Putamen (tissue), 1 donor: ENCODE measurements around the gene HNRNPA3.
"Not testable (repeated sequence)": the region's sequence is repeated elsewhere in the genome, so short reads cannot be mapped to it uniquely, and the experiment has no call there.

Experiments
- DNase-seq: peaks from one replicate; pipeline ENCODE4 v3.0.0-alpha.2; 2016; ENCODE audit warnings: low spot score

Gene HNRNPA3

GRCh38 chr2:177234267-177234666 is 21.7 kb downstream of the HNRNPA3 start:
- peak; percentile 66 for DNase-seq

DNA sequence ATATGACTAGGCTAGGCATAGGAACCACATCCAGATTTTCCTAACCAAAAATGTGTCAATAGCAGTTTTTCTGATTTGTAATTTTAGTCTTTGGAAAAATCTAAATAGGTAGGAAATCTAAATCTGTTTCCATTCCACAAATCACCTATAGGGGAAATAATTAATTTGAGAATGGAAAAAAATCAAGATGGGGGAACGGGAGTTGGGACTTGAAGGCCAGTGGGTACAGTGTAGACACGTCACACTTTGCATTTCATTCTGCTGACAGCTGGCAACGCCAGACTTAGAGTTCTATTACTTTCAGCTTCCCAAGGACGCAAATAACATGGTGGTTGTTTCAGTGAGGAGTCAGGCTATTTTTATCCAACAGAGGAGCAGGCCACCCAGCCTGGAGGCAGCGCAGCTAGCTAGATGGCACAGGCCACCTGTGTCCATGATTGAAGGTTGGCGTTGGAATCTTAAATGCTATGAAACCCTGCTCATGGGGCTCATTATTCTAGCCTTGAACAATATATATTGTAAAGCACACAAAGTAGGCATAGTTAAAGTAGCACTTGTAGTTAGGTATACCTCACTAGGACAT is 23.4 kb downstream of the HNRNPA3 start:
- DNase-seq: no peak

- DNase-seq: no peak
These were observed 25.3 kb downstream of the HNRNPA3 start for GRCh38 chr2:177237932-177238331.

- no peak for DNase-seq
These were observed 26.5 kb downstream of the HNRNPA3 start for GRCh38 chr2:177239053-177239452.

DNA sequence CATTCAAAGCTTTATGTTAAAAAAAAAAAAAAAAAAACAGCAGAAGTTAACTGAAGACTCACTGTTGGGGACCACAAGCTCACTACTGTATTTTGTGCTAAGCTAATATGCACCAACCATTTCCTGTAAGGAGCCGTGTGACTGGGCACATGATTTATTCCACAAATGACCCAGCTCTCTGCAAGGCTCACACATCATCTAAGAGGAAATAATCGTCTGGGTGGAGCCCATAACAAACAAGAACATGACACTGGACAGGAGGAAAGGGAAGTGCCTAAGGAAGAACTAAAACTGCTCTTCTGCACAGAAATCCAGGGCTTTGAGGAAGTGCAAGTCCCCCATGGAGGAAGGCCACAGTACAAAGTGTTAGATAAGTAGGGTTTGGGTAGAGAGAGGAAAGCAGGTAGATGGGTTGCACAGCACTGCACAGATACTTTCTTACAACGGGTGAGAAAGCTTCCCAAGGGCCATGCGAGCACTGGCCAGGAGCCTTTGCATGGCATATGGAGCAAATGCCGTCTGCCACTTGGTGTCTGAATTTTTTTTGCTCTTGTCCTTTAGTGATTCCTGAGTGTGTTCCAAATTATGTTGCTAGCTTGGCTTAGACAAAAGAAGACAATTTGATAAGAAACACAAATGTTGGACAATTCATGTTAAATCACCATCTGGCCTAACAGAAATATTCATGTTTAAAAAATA is 27.5 kb downstream of the HNRNPA3 start:
- DNase-seq: peak; percentile 85

GRCh38 chr2:177241711-177242120 is 29.1 kb downstream of the HNRNPA3 start:
- no peak for DNase-seq

GRCh38 chr2:177242121-177242987 is 29.8 kb downstream of the HNRNPA3 start:
- no peak for DNase-seq

DNA sequence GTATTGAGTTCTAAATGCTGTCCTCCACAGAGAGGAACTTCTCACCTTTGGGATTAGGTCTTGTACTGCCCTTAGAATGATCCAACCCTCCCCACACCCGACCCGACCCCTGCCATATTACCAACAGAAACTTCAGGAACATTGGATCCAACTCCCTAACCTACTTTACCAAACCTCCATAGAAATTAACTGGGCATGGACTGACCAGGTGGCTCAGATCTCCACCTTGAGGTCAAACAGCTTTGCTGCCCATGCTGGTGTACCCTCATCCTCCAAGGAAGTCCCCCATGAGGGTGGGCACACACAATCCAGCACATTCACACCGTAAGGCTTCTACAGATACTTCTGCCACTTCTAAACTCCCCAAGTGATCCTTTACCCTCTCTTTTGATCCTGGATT is 30.5 kb downstream of the HNRNPA3 start:
- no peak for DNase-seq

GRCh38 chr2:177243476-177243875 is 30.9 kb downstream of the HNRNPA3 start:
- DNase-seq: no peak

DNA sequence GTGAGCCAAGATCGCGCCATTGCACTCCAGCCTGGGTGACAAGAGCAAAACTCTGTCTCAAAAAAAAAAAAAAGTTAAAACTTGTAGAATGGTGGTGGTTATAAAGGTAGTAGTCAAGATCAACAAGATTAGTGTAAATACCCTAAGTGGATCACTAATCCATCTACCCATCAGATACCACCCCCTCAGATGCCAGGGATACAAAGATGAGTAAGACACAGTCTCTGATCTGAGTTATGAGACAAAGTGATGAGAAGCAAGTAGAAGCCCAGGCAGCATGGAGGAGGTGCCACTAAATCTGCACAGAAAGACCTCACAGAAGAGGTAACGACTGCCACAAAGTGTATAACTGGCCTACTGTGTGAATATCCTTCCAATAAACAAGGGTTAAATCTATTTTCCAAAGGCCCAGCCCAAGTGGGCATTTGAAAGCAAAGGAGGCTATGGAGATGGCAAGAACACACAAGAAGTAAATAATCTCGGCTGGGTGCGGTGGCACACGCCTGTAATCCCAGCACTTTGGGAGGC is 31.7 kb downstream of the HNRNPA3 start:
- DNase-seq: no peak

- no peak for DNase-seq
These were observed 32.4 kb downstream of the HNRNPA3 start for GRCh38 chr2:177245010-177245422.

- DNase-seq: no peak
These were observed 33.4 kb downstream of the HNRNPA3 start for GRCh38 chr2:177246000-177246399.

GRCh38 chr2:177246523-177247030 is 34.0 kb downstream of the HNRNPA3 start:
- not testable (repeated sequence) for DNase-seq

- DNase-seq: no peak
These were observed 35.2 kb downstream of the HNRNPA3 start for GRCh38 chr2:177247693-177248262.

DNA sequence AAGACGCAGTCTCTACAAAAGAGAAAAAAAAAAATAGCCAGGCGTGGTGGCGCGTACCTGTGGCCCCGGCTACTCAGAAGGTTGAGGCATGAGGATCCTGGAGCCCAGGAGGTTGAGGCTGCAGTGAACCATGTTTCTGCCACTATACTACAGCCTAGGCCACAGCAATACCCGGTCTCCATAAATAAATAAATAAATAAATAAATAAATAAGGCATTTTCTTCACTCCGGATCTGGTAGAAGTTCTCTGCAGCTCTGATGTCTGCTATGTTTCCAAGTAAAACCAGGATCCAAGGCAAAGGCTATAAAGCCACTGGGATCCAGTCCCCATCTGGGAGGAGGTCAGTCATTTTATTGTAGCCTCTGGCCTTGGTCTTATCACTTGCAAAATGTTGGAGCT is 36.4 kb downstream of the HNRNPA3 start:
- DNase-seq: no peak

GRCh38 chr2:177250461-177250860 is 37.9 kb downstream of the HNRNPA3 start:
- no peak for DNase-seq

GRCh38 chr2:177251165-177251542 is 38.6 kb downstream of the HNRNPA3 start:
- DNase-seq: no peak

- no peak for DNase-seq
These were observed 40.4 kb downstream of the HNRNPA3 start for GRCh38 chr2:177252808-177253531.

DNA sequence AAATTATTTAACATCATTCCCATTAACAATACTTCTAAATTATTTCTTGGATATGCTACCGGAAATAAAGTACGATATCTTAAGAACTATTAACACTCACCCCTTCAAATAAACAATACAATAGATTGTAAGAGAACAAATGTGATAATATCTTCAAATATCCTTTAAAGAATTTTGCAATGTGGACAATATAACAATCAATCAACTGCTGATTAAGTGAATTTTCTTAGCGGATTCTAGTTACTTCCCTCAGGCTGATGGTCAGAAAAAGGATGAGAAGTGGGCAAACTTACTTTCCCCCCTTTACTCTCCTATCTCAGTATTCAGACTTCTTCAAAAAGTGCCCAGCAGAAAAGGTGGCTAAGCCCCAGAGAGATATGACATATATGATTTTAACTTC is 41.1 kb downstream of the HNRNPA3 start:
- DNase-seq: no peak

GRCh38 chr2:177254433-177255226 is 42.0 kb downstream of the HNRNPA3 start:
- DNase-seq: no peak

GRCh38 chr2:177255227-177255601 is 42.6 kb downstream of the HNRNPA3 start:
- DNase-seq: no peak
